Astrocyte (in vitro differentiated cells and primary cell): ENCODE results near the gene RB1. TPM values are rescaled to one million over a fixed set of nuclear protein-coding genes. Genes with fewer than 3 reads are reported as not detected.

Experiments used
- DNase-seq: peaks from one replicate; pipeline ENCODE4 v3.0.0-alpha.2; 2010; ENCODE audit warnings: low read depth
- FAIRE-seq: peaks from 2 replicates; lab custom pipeline; 2011; peaks lifted over from hg19 to GRCh38; lab: Jason Lieb, UNC
- H2AFZ ChIP-seq: 2 replicates; pipeline ENCODE4 v1.6.0; 2012; ENCODE audit warnings: low read depth, low read length, inconsistent platforms
- H3K27ac ChIP-seq: 2 replicates; pipeline ENCODE4 v1.5.1; 2011; ENCODE audit warnings: low read depth, low read length, inconsistent platforms
- H3K27me3 ChIP-seq: 2 replicates; pipeline ENCODE4 v1.6.0; 2011; ENCODE audit warnings: low read length, inconsistent platforms; ENCODE audit not compliant: insufficient read depth
- H3K36me3 ChIP-seq: 2 replicates; pipeline ENCODE4 v1.5.1; 2011; ENCODE audit warnings: low read length, inconsistent platforms; ENCODE audit not compliant: insufficient read depth
- H3K4me1 ChIP-seq: 2 replicates; pipeline ENCODE4 v1.5.1; 2011; ENCODE audit warnings: low read length, inconsistent platforms; ENCODE audit not compliant: insufficient read depth
- H3K4me2 ChIP-seq: 2 replicates; pipeline ENCODE4 v1.6.0; 2012; ENCODE audit warnings: low read length, inconsistent platforms
- H3K4me3 ChIP-seq: 2 replicates; pipeline ENCODE4 v1.5.1; 2011; ENCODE audit warnings: low read depth, mild to moderate bottlenecking, low read length, inconsistent platforms; ENCODE audit not compliant: insufficient read depth
- H3K79me2 ChIP-seq: 2 replicates; pipeline ENCODE4 v1.6.0; 2012; ENCODE audit warnings: mild to moderate bottlenecking, low read length, inconsistent platforms; ENCODE audit not compliant: insufficient read depth
- H3K9ac ChIP-seq: 2 replicates; pipeline ENCODE4 v1.6.0; 2012; ENCODE audit warnings: mild to moderate bottlenecking, low read length, inconsistent platforms
- H3K9me3 ChIP-seq: 2 replicates; pipeline ENCODE4 v1.5.1; 2012; ENCODE audit warnings: low read depth, mild to moderate bottlenecking, low read length, inconsistent platforms; ENCODE audit not compliant: insufficient read depth
- H4K20me1 ChIP-seq: 2 replicates; pipeline ENCODE4 v1.6.0; 2012; ENCODE audit warnings: low read length, inconsistent platforms; ENCODE audit not compliant: insufficient read depth
- H3K27ac Mint-ChIP-seq: one replicate; pipeline ENCODE4 v1.8.0; 2021; ENCODE audit warnings: mild to moderate bottlenecking, mixed read lengths; ENCODE audit not compliant: unreplicated experiment
- H3K27me3 Mint-ChIP-seq: one replicate; pipeline ENCODE4 v1.8.0; 2021; ENCODE audit warnings: low read depth, mixed read lengths; ENCODE audit not compliant: unreplicated experiment
- H3K36me3 Mint-ChIP-seq: one replicate; pipeline ENCODE4 v1.8.0; 2021; ENCODE audit warnings: low read depth, mixed read lengths; ENCODE audit not compliant: unreplicated experiment
- H3K4me1 Mint-ChIP-seq: one replicate; pipeline ENCODE4 v1.8.0; 2021; ENCODE audit warnings: low read depth, mixed read lengths; ENCODE audit not compliant: unreplicated experiment
- H3K4me3 Mint-ChIP-seq: one replicate; pipeline ENCODE4 v1.8.0; 2021; ENCODE audit warnings: mild to moderate bottlenecking, moderate library complexity, mixed read lengths; ENCODE audit not compliant: unreplicated experiment
- H3K9me3 Mint-ChIP-seq: one replicate; pipeline ENCODE4 v1.8.0; 2021; ENCODE audit warnings: mild to moderate bottlenecking, mixed read lengths; ENCODE audit not compliant: unreplicated experiment
- CTCF ChIP-seq: IDR thresholded peaks from 2 replicates; pipeline ENCODE4 v1.5.1; 2011; ENCODE audit warnings: low read depth, mild to moderate bottlenecking, inconsistent platforms, low read length, moderate library complexity; ENCODE audit not compliant: insufficient read depth
- EZH2 ChIP-seq: IDR thresholded peaks from 2 replicates; pipeline ENCODE4 v1.6.1; 2012; ENCODE audit warnings: mild to moderate bottlenecking, low read length, inconsistent platforms; ENCODE audit not compliant: insufficient read depth
- total RNA-seq: library from RNA; stranded (reverse); gene quantifications from 2 replicates; pipeline ENCODE4 v1.2.1, GENCODE V29; 2021

Gene RB1
- total RNA-seq, 1 donor from 2014 or later, result 32.7 TPM

DNA sequence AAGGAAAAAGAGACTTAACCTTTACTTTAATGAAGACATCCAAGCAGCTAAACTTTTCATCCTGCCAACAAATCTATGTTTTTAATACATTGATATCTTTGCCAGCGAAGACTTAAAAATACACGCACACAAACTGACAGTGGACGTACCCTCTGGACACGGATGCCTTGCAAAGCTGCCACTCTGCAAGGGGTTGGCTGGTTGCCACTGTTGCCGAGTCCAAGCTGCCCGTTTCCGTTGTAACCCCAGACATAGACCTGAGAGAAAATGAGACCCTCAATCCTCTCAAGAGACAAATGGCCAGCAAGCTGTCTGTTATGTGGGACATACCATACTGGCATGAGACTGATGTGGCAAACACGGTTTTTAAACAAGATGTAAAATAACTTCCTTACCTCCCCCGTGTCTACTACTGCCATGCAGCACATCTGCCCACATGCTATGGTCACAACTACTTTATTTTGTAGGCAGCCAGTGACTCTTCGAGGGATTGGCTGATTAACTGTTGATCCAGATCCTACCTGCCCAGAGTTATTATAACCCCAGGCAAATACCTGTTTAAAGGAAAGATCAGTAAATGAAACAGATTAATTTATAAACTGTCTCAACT, 208.2 kb downstream of the RB1 start:
- no peak overlapping the region for H3K4me3 Mint-ChIP-seq
- no peaks in the 10 kb centered on the region for H3K79me2 ChIP-seq
- FAIRE-seq, result no peak
- H2AFZ ChIP-seq, result no peak overlapping the region
- no peaks in the 10 kb centered on the region for H3K9me3 ChIP-seq
- H3K27me3 Mint-ChIP-seq, result no peaks in the 10 kb centered on the region
- no peak overlapping the region for H3K9ac ChIP-seq
- H3K4me1 ChIP-seq, result no peaks in the 10 kb centered on the region
- no peaks in the 10 kb centered on the region for H3K9me3 Mint-ChIP-seq
- H3K4me1 Mint-ChIP-seq, result peaks cover 4% of the 10 kb centered on the region
- no peak for TF ChIP-seq EZH2
- TF ChIP-seq CTCF, result no peak
- no peaks in the 10 kb centered on the region for H3K36me3 ChIP-seq
- peaks cover 2% of the 10 kb centered on the region for H3K36me3 Mint-ChIP-seq
- H3K4me2 ChIP-seq, result no peak overlapping the region
- H3K27me3 ChIP-seq, result no peaks in the 10 kb centered on the region
- no peak overlapping the region for H3K27ac Mint-ChIP-seq
- no peak overlapping the region for H3K4me3 ChIP-seq
- H4K20me1 ChIP-seq, result no peaks in the 10 kb centered on the region
- no peak for DNase-seq
- no peak overlapping the region for H3K27ac ChIP-seq

DNA sequence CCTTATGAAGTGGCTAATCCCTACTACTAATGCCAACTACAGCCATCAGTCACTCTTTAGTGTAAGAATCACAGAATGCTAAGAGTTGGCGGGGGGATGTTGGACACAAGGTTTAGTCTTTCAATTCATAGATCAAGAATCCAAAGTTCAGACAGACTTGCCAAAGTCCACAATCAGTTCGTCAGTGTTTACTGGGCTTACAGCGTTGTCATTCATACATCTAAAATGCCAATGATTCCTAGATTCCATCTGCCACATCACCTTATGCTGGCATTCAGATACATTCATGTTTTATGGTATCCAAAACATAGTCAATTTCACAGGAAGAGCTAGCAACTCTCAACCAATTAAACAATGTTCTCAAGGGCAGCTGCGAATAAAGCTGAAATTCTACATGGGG, 211.2 kb downstream of the RB1 start:
- Histone ChIP-seq H3K9ac (no peak overlapping the region), H3K36me3 (no peaks in the 10 kb centered on the region), H2AFZ (no peak overlapping the region), H3K4me2 (no peak overlapping the region), H4K20me1 (no peaks in the 10 kb centered on the region), H3K4me1 (no peaks in the 10 kb centered on the region), H3K79me2 (no peaks in the 10 kb centered on the region), H3K27me3 (no peaks in the 10 kb centered on the region), H3K9me3 (no peaks in the 10 kb centered on the region), H3K4me3 (no peak overlapping the region), H3K27ac (no peak overlapping the region)
- FAIRE-seq (no peak), DNase-seq (no peak)
- Mint-ChIP-seq H3K4me1 (peaks cover 4% of the 10 kb centered on the region), H3K27me3 (no peaks in the 10 kb centered on the region), H3K4me3 (no peak overlapping the region), H3K9me3 (no peaks in the 10 kb centered on the region), H3K27ac (no peak overlapping the region), H3K36me3 (peaks cover 2% of the 10 kb centered on the region)
- TF ChIP-seq EZH2 (no peak), CTCF (no peak)

- H3K9ac ChIP-seq, result no peak overlapping the region
- H3K9me3 ChIP-seq, result no peaks in the 10 kb centered on the region
- H3K36me3 ChIP-seq, result no peaks in the 10 kb centered on the region
- DNase-seq (no peak), FAIRE-seq (no peak)
- no peak overlapping the region for H3K4me2 ChIP-seq
- Mint-ChIP-seq H3K27ac (no peak overlapping the region), H3K4me1 (no peaks in the 10 kb centered on the region), H3K27me3 (no peaks in the 10 kb centered on the region), H3K4me3 (no peak overlapping the region), H3K36me3 (peaks cover 2% of the 10 kb centered on the region), H3K9me3 (no peaks in the 10 kb centered on the region)
- H3K4me1 ChIP-seq, result no peaks in the 10 kb centered on the region
- no peaks in the 10 kb centered on the region for H4K20me1 ChIP-seq
- H3K79me2 ChIP-seq, result no peaks in the 10 kb centered on the region
- H3K4me3 ChIP-seq, result no peak overlapping the region
- no peak overlapping the region for H2AFZ ChIP-seq
- H3K27ac ChIP-seq, result no peak overlapping the region
- no peaks in the 10 kb centered on the region for H3K27me3 ChIP-seq
- no peak for TF ChIP-seq EZH2
- TF ChIP-seq CTCF, result no peak
Observed at GRCh38 chr13:48515732-48516131, 212.2 kb downstream of the RB1 start.
